Kidney glomerular epithelial cell (primary cell): Measurements from ENCODE around the gene OR10H1.
"Not testable (repeated sequence)": the region's sequence is repeated elsewhere in the genome, so short reads cannot be mapped to it uniquely, and the experiment has no call there.

ENCODE experiments used
- DNase-seq: peaks from one replicate; lab custom pipeline; 2025; lab: John Stamatoyannopoulos, UW

The OR10H1 gene

GRCh38 chr19:15828611-15829305, 13.3 kb upstream of the OR10H1 start:
- DNase-seq = not testable (repeated sequence)

- DNase-seq = no peak
Observed at GRCh38 chr19:15828121-15828610, 12.7 kb upstream of the OR10H1 start.

GRCh38 chr19:15825753-15826152, 10.3 kb upstream of the OR10H1 start:
- no peak for DNase-seq

GRCh38 chr19:15820646-15821045, 5.2 kb upstream of the OR10H1 start:
- no peak for DNase-seq

GRCh38 chr19:15813916-15814315, 1.5 kb downstream of the OR10H1 start:
- DNase-seq = no peak

- no peak for DNase-seq
Observed at GRCh38 chr19:15812060-15812722, 3.3 kb downstream of the OR10H1 start.

GRCh38 chr19:15811476-15811875, 4.0 kb downstream of the OR10H1 start:
- no peak for DNase-seq

GRCh38 chr19:15810335-15810734, 5.1 kb downstream of the OR10H1 start:
- DNase-seq = no peak

GRCh38 chr19:15794279-15794678, 21.2 kb downstream of the OR10H1 start:
- DNase-seq = not testable (repeated sequence)

- DNase-seq = no peak
Observed at GRCh38 chr19:15790096-15790495, 25.4 kb downstream of the OR10H1 start.

GRCh38 chr19:15788594-15789270, 26.7 kb downstream of the OR10H1 start:
- DNase-seq = no peak

- no peak for DNase-seq
Observed at GRCh38 chr19:15787611-15788155, 27.8 kb downstream of the OR10H1 start, which contains the start of gene OR10H5. TSS of gene OR10H5 (plus strand) at chr19:15787661. CDS start at chr19:15794049, 6,388 bp downstream.

- not testable (repeated sequence) for DNase-seq
Observed at GRCh38 chr19:15782896-15783295, 32.6 kb downstream of the OR10H1 start.

- DNase-seq = no peak
Observed at GRCh38 chr19:15782211-15782610, 33.3 kb downstream of the OR10H1 start.

GRCh38 chr19:15781661-15782060, 33.8 kb downstream of the OR10H1 start:
- no peak for DNase-seq

- DNase-seq = no peak
Observed at GRCh38 chr19:15780610-15781418, 34.6 kb downstream of the OR10H1 start.

GRCh38 chr19:15779756-15780476, 35.5 kb downstream of the OR10H1 start:
- DNase-seq = no peak

GRCh38 chr19:15776991-15777970, 38.2 kb downstream of the OR10H1 start:
- DNase-seq = no peak

GRCh38 chr19:15776264-15776663, 39.2 kb downstream of the OR10H1 start:
- DNase-seq = no peak

- DNase-seq = no peak
Observed at GRCh38 chr19:15775249-15775648, 40.2 kb downstream of the OR10H1 start.
